ENCODE measurements around the gene RGS1. TPM values are rescaled to one million over a fixed set of nuclear protein-coding genes. Genes with fewer than 3 reads are reported as not detected.
A peak's percentile ranks its signal among the peaks of the same experiment; 100 is the strongest.

Gene RGS1
- total RNA-seq, 1 experiment from 2014 or later: not detected

- no peak overlapping the region for H3K9ac ChIP-seq (ENCODE audit: low read length)
- ChIA-PET RAD21 (ENCODE audit: low non-redundant PET in 1 of 2, low total read pairs in 2 of 2, uncharacterized antibody in 2 of 2, unreplicated experiment in 2 of 2) (interaction anchor here (0.9 to 2.0 kb wide), 3 partner anchors 133 to 136 kb away, joined by 3 to 11 read pairs (median 4); no protein-coding TSS in a partner anchor), CTCF (interaction anchor here (0.7 to 3.2 kb wide), 6 partner anchors 10 to 409 kb away, joined by 3 to 42 read pairs (median 4); no protein-coding TSS in a partner anchor), POLR2A (interaction anchor here (1.6 kb wide), 1 partner anchor 136 kb away, joined by 4 read pairs; no protein-coding TSS in a partner anchor)
- no peaks in the 10 kb centered on the region for H3K79me2 ChIP-seq (ENCODE audit: insufficient read depth, low read length)
- H3K4me2 ChIP-seq (ENCODE audit: low read length): no peak overlapping the region
- H3K27ac ChIP-seq (ENCODE audit: low read depth, low read length): no peak overlapping the region
- no peak overlapping the region for H3K4me3 ChIP-seq (replicated peaks in 1 of 2; ENCODE audit: low read depth in 1 of 2, low read length in 2 of 2)
- peak; percentile 15 for DNase-seq (ENCODE audit: low read depth, low spot score)
- H3K27me3 ChIP-seq (ENCODE audit: insufficient read depth, low read length): no peaks in the 10 kb centered on the region
- peaks cover 0 to 4% of the 10 kb centered on the region in 2 experiments; a peak in 1 of 4 replicates for H3K4me1 ChIP-seq (ENCODE audit: control insufficient read depth in 1 of 2, insufficient read depth in 2 of 2, low read length in 2 of 2)
- H3K9me3 ChIP-seq (ENCODE audit: control insufficient read depth in 1 of 2, insufficient read depth in 1 of 2, low read depth in 1 of 2, low read length in 2 of 2): no peaks in the 10 kb centered on the region
- H3K9me2 ChIP-seq (ENCODE audit: insufficient read depth): no peaks in the 10 kb centered on the region
- TF ChIP-seq SRF (IDR thresholded peaks at IDR 0.05; ENCODE audit: low read depth): no peak
- no peak for TF ChIP-seq YY1 (IDR thresholded peaks at IDR 0.05; ENCODE audit: extremely low read depth, insufficient replicate concordance, low read depth, low read length)
- peak; percentile 62 for TF ChIP-seq CEBPB (IDR thresholded peaks at IDR 0.05; ENCODE audit: low read depth)
- peak; percentile 68 for TF ChIP-seq RAD21 (IDR thresholded peaks at IDR 0.05; ENCODE audit: low read depth)
- no peak for TF ChIP-seq JUND (IDR thresholded peaks at IDR 0.05)
- TF ChIP-seq CTCF (IDR thresholded peaks at IDR 0.05 in 2 of 3, conservative IDR thresholded peaks at IDR 0.05 in 1 of 3; ENCODE audit: borderline replicate concordance in 1 of 3, insufficient read depth in 1 of 3, low read depth in 2 of 3, low read length in 2 of 3): peak; percentile 32 to 67 (median 36); a peak in 3 of 6 replicates
- no TSS peak for BruUV-seq (replicated peaks)
- intact Hi-C loops (cut with micrococcal nuclease): loop anchor here (1.0 to 10.0 kb wide), 2 partner anchors 133 to 414 kb away; no protein-coding TSS in a partner anchor
- peak overlapping the region; percentile 2 for H2AFZ ChIP-seq (ENCODE audit: low read depth, low read length, poor library complexity, severe bottlenecking)
- ATAC-seq: no peak
- H4K20me1 ChIP-seq (ENCODE audit: insufficient read depth): no peaks in the 10 kb centered on the region
- H3K36me3 ChIP-seq (ENCODE audit: control insufficient read depth in 1 of 2, insufficient read depth in 2 of 2, low read length in 2 of 2): no peaks in the 10 kb centered on the region
Observed at GRCh38 chr1:192610112-192610889, 34.7 kb downstream of the RGS1 start.

Data from HCT116 (cell line).